Measurements from ENCODE around the gene TDP1.

DNA sequence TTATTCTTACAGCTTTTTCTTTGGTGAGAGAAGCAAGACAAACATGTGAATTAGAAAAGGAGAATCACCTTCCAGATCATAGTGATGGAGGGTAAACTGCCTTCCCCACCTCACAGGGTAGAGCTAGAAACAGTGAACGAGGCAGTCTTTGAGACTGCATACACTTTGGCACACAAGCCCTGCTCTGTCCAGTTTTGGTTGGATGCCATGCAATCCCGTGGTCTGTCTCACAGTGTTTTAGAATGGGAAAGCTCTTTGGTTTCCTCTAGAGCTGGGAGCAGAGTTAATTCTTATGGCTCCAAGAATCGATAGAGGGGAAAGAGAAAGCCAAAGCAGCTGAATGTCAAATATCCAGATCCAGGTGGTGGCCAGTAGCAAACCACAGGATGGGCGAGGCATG lies 21.9 kb downstream of the TDP1 start:
- TF ChIP-seq, protein P1, sequence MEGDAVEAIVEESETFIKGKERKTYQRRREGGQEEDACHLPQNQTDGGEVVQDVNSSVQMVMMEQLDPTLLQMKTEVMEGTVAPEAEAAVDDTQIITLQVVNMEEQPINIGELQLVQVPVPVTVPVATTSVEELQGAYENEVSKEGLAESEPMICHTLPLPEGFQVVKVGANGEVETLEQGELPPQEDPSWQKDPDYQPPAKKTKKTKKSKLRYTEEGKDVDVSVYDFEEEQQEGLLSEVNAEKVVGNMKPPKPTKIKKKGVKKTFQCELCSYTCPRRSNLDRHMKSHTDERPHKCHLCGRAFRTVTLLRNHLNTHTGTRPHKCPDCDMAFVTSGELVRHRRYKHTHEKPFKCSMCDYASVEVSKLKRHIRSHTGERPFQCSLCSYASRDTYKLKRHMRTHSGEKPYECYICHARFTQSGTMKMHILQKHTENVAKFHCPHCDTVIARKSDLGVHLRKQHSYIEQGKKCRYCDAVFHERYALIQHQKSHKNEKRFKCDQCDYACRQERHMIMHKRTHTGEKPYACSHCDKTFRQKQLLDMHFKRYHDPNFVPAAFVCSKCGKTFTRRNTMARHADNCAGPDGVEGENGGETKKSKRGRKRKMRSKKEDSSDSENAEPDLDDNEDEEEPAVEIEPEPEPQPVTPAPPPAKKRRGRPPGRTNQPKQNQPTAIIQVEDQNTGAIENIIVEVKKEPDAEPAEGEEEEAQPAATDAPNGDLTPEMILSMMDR (IDR thresholded peaks at IDR 0.05): no peak
- TF ChIP-seq POLR2A (IDR thresholded peaks at IDR 0.05; ENCODE audit: low read depth): no peak

Data from esophagus muscularis mucosa (tissue), 3 donors.